Tibial artery (tissue), 4 donors: Measurements from ENCODE around the gene MAPRE3.

ENCODE experiments used
- DNase-seq, 2 donors: peaks; one replicate each; pipeline ENCODE4 v3.0.0-alpha.2; 2019
- H3K27ac ChIP-seq, 2 donors: fragments of 200-600 bp; sonication (generic) in 1 of 2; 1 replicate in 1 of 2; 2 replicates in 1 of 2; pipeline ENCODE4 v1.5.1; 2018 to 2019; ENCODE audit warnings: mild to moderate bottlenecking in 1 of 2
- H3K27me3 ChIP-seq, 2 donors: fragments of 200-600 bp; sonication (generic) in 1 of 2; one replicate each; pipeline versions ENCODE4 v1.5.1 to v1.6.0; 2016 to 2019
- H3K36me3 ChIP-seq, 3 donors: fragments of 200-600 bp; sonication (generic) in 2 of 3; one replicate each; pipeline ENCODE4 v1.5.1; 2016 to 2019; ENCODE audit warnings: mild to moderate bottlenecking in 2 of 3
- H3K4me1 ChIP-seq, 4 donors: fragments of 200-600 bp; sonication (generic) in 2 of 4; 1 replicate in 3 of 4; 2 replicates in 1 of 4; pipeline ENCODE4 v1.5.1; 2016 to 2019
- H3K4me3 ChIP-seq, 2 donors: fragments of 200-600 bp; sonication (generic) in 1 of 2; 1 replicate in 1 of 2; 2 replicates in 1 of 2; pipeline ENCODE4 v1.5.1; 2018 to 2019; ENCODE audit warnings: mild to moderate bottlenecking in 2 of 2
- H3K9me3 ChIP-seq, 3 donors: fragments of 200-600 bp; sonication (generic) in 1 of 3; one replicate each; pipeline ENCODE4 v1.5.1; 2016 to 2019
- intact Hi-C: fragments of 100-400 bp; cut with DNase I; formaldehyde crosslinking; loops from one replicate; pipeline ENCODE4 v1.15.0; 2023; ENCODE audit warnings: low total_unique reads
- TF ChIP-seq, protein P1 (sequence below), 2 experiments: fragments of 200-600 bp in 1 of 2; fragments of 450-650 bp in 1 of 2; IDR thresholded peaks; one replicate each; pipeline ENCODE4 v1.5.1; 2017 to 2019; ENCODE audit warnings: antibody characterized with exemption in 2 of 2, mild to moderate bottlenecking in 1 of 2, moderate library complexity in 1 of 2

The MAPRE3 gene

GRCh38 chr2:26951236-26951635, 19.2 kb upstream of the MAPRE3 start:
- TF ChIP-seq, protein P1, sequence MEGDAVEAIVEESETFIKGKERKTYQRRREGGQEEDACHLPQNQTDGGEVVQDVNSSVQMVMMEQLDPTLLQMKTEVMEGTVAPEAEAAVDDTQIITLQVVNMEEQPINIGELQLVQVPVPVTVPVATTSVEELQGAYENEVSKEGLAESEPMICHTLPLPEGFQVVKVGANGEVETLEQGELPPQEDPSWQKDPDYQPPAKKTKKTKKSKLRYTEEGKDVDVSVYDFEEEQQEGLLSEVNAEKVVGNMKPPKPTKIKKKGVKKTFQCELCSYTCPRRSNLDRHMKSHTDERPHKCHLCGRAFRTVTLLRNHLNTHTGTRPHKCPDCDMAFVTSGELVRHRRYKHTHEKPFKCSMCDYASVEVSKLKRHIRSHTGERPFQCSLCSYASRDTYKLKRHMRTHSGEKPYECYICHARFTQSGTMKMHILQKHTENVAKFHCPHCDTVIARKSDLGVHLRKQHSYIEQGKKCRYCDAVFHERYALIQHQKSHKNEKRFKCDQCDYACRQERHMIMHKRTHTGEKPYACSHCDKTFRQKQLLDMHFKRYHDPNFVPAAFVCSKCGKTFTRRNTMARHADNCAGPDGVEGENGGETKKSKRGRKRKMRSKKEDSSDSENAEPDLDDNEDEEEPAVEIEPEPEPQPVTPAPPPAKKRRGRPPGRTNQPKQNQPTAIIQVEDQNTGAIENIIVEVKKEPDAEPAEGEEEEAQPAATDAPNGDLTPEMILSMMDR (IDR thresholded peaks at IDR 0.05), result no peak
- H3K27ac ChIP-seq, result no peak overlapping the region
- intact Hi-C loops, result loop anchor here (10.0 kb wide), 1 partner anchor 334 kb away; the partner anchor contains the start of gene TRIM54
- no peak overlapping the region for H3K4me3 ChIP-seq
- H3K27me3 ChIP-seq, result peaks cover 0 to 59% of the 10 kb centered on the region in 2 donors
- DNase-seq, result no peak
- H3K4me1 ChIP-seq, result peaks cover 0 to 4% (median 0%) of the 10 kb centered on the region in 4 donors
- no peaks in the 10 kb centered on the region for H3K9me3 ChIP-seq
- no peaks in the 10 kb centered on the region for H3K36me3 ChIP-seq

DNA sequence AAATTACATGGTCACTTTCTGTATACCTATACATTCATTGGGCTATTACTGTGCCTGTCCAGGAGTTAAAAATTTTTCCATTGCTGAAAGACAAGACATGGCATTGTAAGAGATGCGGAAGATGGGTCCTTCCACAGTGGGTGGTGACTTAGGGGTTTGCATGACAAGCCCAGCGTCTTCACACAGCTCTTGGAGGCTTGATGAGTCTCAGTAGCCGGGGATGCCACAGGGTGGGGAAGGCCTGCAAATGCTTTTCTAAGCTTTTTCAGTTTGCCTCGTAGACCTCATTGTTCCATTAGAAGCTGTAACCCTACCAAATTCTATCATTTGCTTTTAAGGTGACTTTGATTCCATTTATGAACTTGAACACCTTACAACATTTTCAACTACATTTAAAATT, 18.1 kb upstream of the MAPRE3 start:
- Histone ChIP-seq H3K27ac (no peak overlapping the region), H3K27me3 (peaks cover 0 to 52% of the 10 kb centered on the region in 2 donors), H3K36me3 (no peaks in the 10 kb centered on the region), H3K4me1 (no peaks in the 10 kb centered on the region), H3K9me3 (no peaks in the 10 kb centered on the region), H3K4me3 (no peak overlapping the region)
- TF ChIP-seq, protein P1 (IDR thresholded peaks at IDR 0.05), result no peak
- DNase-seq, result no peak
- intact Hi-C loops, result loop anchor here (10.0 kb wide), 1 partner anchor 332 kb away; the partner anchor contains the start of gene TRIM54

GRCh38 chr2:26954135-26954534, 16.3 kb upstream of the MAPRE3 start:
- no peak for DNase-seq
- H3K36me3 ChIP-seq, result no peaks in the 10 kb centered on the region
- no peak overlapping the region for H3K4me3 ChIP-seq
- no peaks in the 10 kb centered on the region for H3K4me1 ChIP-seq
- intact Hi-C loops, result loop anchor here (10.0 kb wide), 1 partner anchor 331 kb away; the partner anchor contains the start of gene TRIM54
- no peak overlapping the region for H3K27ac ChIP-seq
- H3K9me3 ChIP-seq, result no peaks in the 10 kb centered on the region
- TF ChIP-seq, protein P1 (IDR thresholded peaks at IDR 0.05), result no peak
- H3K27me3 ChIP-seq, result peaks cover 0 to 45% of the 10 kb centered on the region in 2 donors

DNA sequence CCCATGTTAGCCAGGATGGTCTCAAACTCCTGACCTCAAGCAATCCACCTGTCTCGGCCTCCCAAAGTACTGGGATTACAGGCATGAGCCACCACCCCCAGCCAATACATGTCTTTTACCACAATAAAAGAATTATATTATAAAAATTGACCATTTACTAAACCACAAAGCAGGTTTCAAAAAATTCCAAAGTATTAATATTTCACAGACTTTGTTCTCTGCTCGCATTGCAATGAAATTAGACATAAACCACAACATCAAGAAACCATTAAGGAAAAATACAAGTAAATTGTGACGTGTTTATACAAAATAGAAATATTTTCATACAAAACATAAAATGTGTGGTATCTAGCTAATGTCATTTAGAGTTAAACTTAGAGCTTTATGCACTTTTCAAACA, 13.4 kb upstream of the MAPRE3 start:
- Histone ChIP-seq H3K36me3 (no peaks in the 10 kb centered on the region), H3K9me3 (no peaks in the 10 kb centered on the region), H3K27me3 (peaks cover 0 to 50% of the 10 kb centered on the region in 2 donors), H3K4me1 (peaks cover 0 to 4% (median 4%) of the 10 kb centered on the region in 4 donors), H3K4me3 (no peak overlapping the region), H3K27ac (no peak overlapping the region)
- intact Hi-C loops, result loop anchor here (10.0 kb wide), 1 partner anchor 328 kb away; the partner anchor contains the start of gene TRIM54
- DNase-seq, result no peak
- TF ChIP-seq, protein P1 (IDR thresholded peaks at IDR 0.05), result no peak

- H3K27me3 ChIP-seq, result peaks cover 0 to 50% of the 10 kb centered on the region in 2 donors
- H3K27ac ChIP-seq, result no peak overlapping the region
- peaks cover 0 to 4% (median 4%) of the 10 kb centered on the region in 4 donors for H3K4me1 ChIP-seq
- no peaks in the 10 kb centered on the region for H3K9me3 ChIP-seq
- no peak overlapping the region for H3K4me3 ChIP-seq
- intact Hi-C loops, result loop anchor here (10.0 kb wide), 1 partner anchor 327 kb away; the partner anchor contains the start of gene TRIM54
- DNase-seq, result no peak
- no peaks in the 10 kb centered on the region for H3K36me3 ChIP-seq
- TF ChIP-seq, protein P1 (IDR thresholded peaks at IDR 0.05), result no peak
Observed at GRCh38 chr2:26957534-26957933, 12.9 kb upstream of the MAPRE3 start.
